Mammary epithelial cell (primary cell): ENCODE results near the gene CARD16.

ENCODE experiments used
- CTCF ChIP-seq, 2 donors: IDR thresholded peaks in 1 of 2; conservative IDR thresholded peaks in 1 of 2; 2 replicates each; pipeline ENCODE4 v1.5.1; 2011 to 2012; ENCODE audit warnings: inconsistent platforms in 2 of 2, low read length in 2 of 2, mild to moderate bottlenecking in 2 of 2, control low read depth in 1 of 2, low read depth in 1 of 2; ENCODE audit not compliant: insufficient read depth in 1 of 2; ENCODE audit errors: extremely low read depth in 1 of 2
- EZH2 ChIP-seq: IDR thresholded peaks from 2 replicates; pipeline ENCODE4 v1.6.1; 2012; ENCODE audit warnings: low read length, inconsistent platforms, borderline replicate concordance

GRCh38 chr11:105033781-105034180 is 11.4 kb downstream of the CARD16 start:
- TF ChIP-seq CTCF (conservative IDR thresholded peaks at IDR 0.05 in 1 of 2, IDR thresholded peaks at IDR 0.05 in 1 of 2; ENCODE audit: extremely low read depth in 1 of 2, insufficient read depth in 1 of 2, low read depth in 1 of 2, low read length in 2 of 2) (no peak), EZH2 (no peak)
